DND-41 (cell line): ENCODE data around the gene SETBP1.

Source experiments
- ATAC-seq: fragments of 200-7000 bp; cut with Tn5 transposase; 3 replicates; pipeline ENCODE4 v1.9.1; 2021; ENCODE audit warnings: low read depth; ENCODE audit not compliant: insufficient read depth
- DNase-seq: peaks from one replicate; pipeline ENCODE4 v3.0.0-alpha.2; 2020
- H2AFZ ChIP-seq: 2 replicates; pipeline ENCODE4 v1.6.0; 2012; ENCODE audit warnings: low read depth, low read length
- H3K27ac ChIP-seq: 2 replicates; pipeline ENCODE4 v1.5.1; 2012; ENCODE audit warnings: low read length, inconsistent platforms
- H3K27me3 ChIP-seq: fragments of 200-600 bp; sonication (generic); 2 replicates; pipeline ENCODE4 v1.6.0; 2012; ENCODE audit warnings: low read length, mild to moderate bottlenecking, inconsistent platforms; ENCODE audit not compliant: insufficient read depth, poor library complexity
- H3K36me3 ChIP-seq: 2 replicates; pipeline ENCODE4 v1.5.1; 2012; ENCODE audit warnings: low read length, inconsistent platforms; ENCODE audit not compliant: insufficient read depth
- H3K4me1 ChIP-seq: 2 replicates; pipeline ENCODE4 v1.5.1; 2012; ENCODE audit warnings: mild to moderate bottlenecking, low read length; ENCODE audit not compliant: insufficient read depth
- H3K4me2 ChIP-seq: 2 replicates; pipeline ENCODE4 v1.6.0; 2012; ENCODE audit warnings: mild to moderate bottlenecking, moderate library complexity, low read length, inconsistent platforms; ENCODE audit not compliant: insufficient read depth
- H3K4me3 ChIP-seq, 2 experiments: fragments of 200-600 bp in 1 of 2; shearing (Covaris generic) in 1 of 2; 2 replicates each; pipeline ENCODE4 v1.5.1; 2012 to 2016; ENCODE audit warnings: inconsistent platforms in 2 of 2, low read length in 2 of 2, mild to moderate bottlenecking in 2 of 2, low read depth in 1 of 2, moderate library complexity in 1 of 2
- H3K79me2 ChIP-seq: 2 replicates; pipeline ENCODE4 v1.6.0; 2012; ENCODE audit warnings: low read length, inconsistent platforms; ENCODE audit not compliant: insufficient read depth
- H3K9ac ChIP-seq: 2 replicates; pipeline ENCODE4 v1.6.0; 2012; ENCODE audit warnings: low read depth, mild to moderate bottlenecking, inconsistent platforms, low read length, moderate library complexity
- H3K9me3 ChIP-seq: 2 replicates; pipeline ENCODE4 v1.5.1; 2012; ENCODE audit warnings: low read length, moderate library complexity, mild to moderate bottlenecking, inconsistent platforms; ENCODE audit not compliant: insufficient read depth, severe bottlenecking
- H4K20me1 ChIP-seq: 2 replicates; pipeline ENCODE4 v1.6.0; 2012; ENCODE audit warnings: low read length; ENCODE audit not compliant: insufficient read depth
- EZH2 ChIP-seq: IDR thresholded peaks from 3 replicates; pipeline ENCODE4 v1.6.1; 2012; ENCODE audit warnings: borderline replicate concordance, low read depth, mild to moderate bottlenecking, moderate library complexity, low read length, inconsistent platforms; ENCODE audit not compliant: severe bottlenecking
- TF ChIP-seq, protein P1 (sequence below): IDR thresholded peaks from 2 replicates; pipeline ENCODE4 v1.5.1; 2012; ENCODE audit warnings: borderline replicate concordance, low read length, moderate library complexity, mild to moderate bottlenecking; ENCODE audit not compliant: poor library complexity, severe bottlenecking; ENCODE audit errors: extremely low read depth

Gene SETBP1

DNA sequence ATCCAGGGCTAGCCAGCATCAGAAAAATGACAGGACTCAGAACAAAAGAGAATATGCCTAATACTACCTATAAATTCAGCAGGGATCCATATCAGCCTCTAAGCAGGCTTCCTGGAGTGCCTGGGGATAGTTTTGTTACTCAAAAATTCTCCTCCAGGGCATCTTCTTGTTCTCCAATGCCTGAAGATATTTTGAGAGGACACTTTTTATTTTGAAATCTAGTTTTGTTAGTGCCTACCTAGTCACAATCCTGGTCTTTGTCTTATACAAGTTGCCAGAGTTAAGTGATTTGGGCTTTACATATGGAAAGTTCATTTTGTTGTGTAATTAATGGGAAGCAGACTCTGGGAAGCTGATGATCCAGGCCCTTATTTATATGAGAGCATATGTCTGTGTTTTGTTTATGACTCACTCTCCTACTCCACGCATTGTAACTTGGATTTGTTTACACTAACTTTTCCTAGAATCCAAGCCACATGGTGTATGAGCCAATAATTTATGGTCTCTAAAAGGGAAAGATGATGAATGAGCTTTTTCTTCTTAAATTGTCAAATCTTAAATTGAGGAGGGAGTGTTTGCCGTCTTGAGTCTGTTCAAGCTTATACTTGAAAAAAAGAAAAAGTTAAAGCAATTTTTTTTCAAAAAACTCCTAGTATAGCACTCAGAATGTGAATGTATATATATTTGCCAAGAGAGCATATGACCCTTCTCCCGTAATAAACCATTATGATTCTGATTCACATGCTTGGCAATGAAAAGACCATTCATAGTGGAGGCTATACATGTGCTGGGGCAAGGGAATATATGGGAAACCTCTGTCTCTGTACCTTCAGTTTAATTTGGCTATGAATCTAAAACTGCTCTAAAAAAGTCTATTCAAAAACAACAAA lies 370.3 kb downstream of the SETBP1 start:
- Histone ChIP-seq H3K27me3 (no peaks in the 10 kb centered on the region), H3K4me3 (no peak overlapping the region), H3K9me3 (no peaks in the 10 kb centered on the region), H3K79me2 (no peaks in the 10 kb centered on the region), H4K20me1 (no peaks in the 10 kb centered on the region), H3K4me2 (no peak overlapping the region), H3K4me1 (no peaks in the 10 kb centered on the region), H3K9ac (no peak overlapping the region), H3K36me3 (no peaks in the 10 kb centered on the region), H2AFZ (no peak overlapping the region), H3K27ac (no peak overlapping the region)
- no peak for TF ChIP-seq EZH2
- TF ChIP-seq, protein P1, sequence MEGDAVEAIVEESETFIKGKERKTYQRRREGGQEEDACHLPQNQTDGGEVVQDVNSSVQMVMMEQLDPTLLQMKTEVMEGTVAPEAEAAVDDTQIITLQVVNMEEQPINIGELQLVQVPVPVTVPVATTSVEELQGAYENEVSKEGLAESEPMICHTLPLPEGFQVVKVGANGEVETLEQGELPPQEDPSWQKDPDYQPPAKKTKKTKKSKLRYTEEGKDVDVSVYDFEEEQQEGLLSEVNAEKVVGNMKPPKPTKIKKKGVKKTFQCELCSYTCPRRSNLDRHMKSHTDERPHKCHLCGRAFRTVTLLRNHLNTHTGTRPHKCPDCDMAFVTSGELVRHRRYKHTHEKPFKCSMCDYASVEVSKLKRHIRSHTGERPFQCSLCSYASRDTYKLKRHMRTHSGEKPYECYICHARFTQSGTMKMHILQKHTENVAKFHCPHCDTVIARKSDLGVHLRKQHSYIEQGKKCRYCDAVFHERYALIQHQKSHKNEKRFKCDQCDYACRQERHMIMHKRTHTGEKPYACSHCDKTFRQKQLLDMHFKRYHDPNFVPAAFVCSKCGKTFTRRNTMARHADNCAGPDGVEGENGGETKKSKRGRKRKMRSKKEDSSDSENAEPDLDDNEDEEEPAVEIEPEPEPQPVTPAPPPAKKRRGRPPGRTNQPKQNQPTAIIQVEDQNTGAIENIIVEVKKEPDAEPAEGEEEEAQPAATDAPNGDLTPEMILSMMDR: no peak
- no peak for DNase-seq
- ATAC-seq: no peak

DNA sequence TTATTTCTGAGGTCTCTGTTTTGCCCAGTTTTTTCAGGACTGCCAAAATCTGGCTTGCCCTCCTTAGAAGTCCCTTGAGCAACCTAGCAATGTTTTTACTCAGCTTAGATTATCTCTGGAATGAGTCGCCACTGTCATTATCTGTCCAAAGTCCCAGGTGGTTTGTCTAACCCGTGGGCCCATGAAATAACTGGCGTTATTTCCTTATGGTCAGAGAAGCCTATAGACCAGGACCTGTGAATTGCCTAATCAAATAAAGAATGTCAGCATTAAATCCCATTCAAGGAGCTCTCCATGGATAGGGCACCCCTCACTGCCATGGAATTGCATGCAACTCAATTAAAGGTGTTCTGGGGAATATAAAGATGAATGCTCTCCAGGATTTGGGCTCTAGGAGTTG lies 373.9 kb downstream of the SETBP1 start:
- TF ChIP-seq, protein P1: no peak
- no peak for TF ChIP-seq EZH2
- H2AFZ ChIP-seq: no peak overlapping the region
- H3K4me1 ChIP-seq: no peaks in the 10 kb centered on the region
- no peaks in the 10 kb centered on the region for H3K9me3 ChIP-seq
- no peaks in the 10 kb centered on the region for H3K27me3 ChIP-seq
- no peak overlapping the region for H3K27ac ChIP-seq
- no peak for DNase-seq
- H3K36me3 ChIP-seq: no peaks in the 10 kb centered on the region
- no peak overlapping the region for H3K4me3 ChIP-seq
- H3K4me2 ChIP-seq: no peak overlapping the region
- H4K20me1 ChIP-seq: no peaks in the 10 kb centered on the region
- no peak overlapping the region for H3K9ac ChIP-seq
- H3K79me2 ChIP-seq: no peaks in the 10 kb centered on the region
- no peak for ATAC-seq

DNA sequence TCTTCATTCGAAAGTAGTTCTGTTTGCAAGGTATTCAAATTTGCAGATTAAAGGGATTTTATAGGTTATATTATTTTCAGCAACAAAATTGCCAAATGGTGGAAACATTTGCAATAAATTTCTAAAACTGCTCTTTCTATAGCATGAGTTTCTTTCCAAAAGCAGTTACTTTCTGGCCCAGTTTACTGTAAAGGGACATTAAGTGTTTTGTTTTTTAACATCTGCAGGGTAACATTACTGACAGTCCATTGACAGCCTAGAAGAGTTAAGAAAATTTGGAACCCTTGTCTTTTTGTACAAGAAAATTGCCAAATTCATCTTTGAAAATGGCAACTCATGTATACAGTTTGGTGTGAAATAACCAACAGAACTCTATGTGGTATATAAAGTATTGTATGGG lies 375.1 kb downstream of the SETBP1 start:
- Histone ChIP-seq H2AFZ (no peak overlapping the region), H3K4me2 (no peak overlapping the region), H3K4me3 (no peak overlapping the region), H3K79me2 (no peaks in the 10 kb centered on the region), H4K20me1 (no peaks in the 10 kb centered on the region), H3K27ac (no peak overlapping the region), H3K9me3 (no peaks in the 10 kb centered on the region), H3K36me3 (no peaks in the 10 kb centered on the region), H3K9ac (no peak overlapping the region), H3K27me3 (no peaks in the 10 kb centered on the region), H3K4me1 (no peaks in the 10 kb centered on the region)
- DNase-seq: no peak
- TF ChIP-seq, protein P1: no peak
- TF ChIP-seq EZH2: no peak
- no peak for ATAC-seq
